NCI-H446 treated with DMSO at 0.1 percent for 48 hours (cell line): ENCODE results near the gene FNBP1L.
"Not testable (repeated sequence)": the region's sequence is repeated elsewhere in the genome, so short reads cannot be mapped to it uniquely, and the experiment has no call there.

Source experiments
- DNase-seq: peaks from one replicate; lab custom pipeline; 2025; lab: John Stamatoyannopoulos, UW

FNBP1L gene

GRCh38 chr1:93532780-93533378 lies 85.0 kb downstream of the FNBP1L start:
- DNase-seq: no peak

GRCh38 chr1:93533677-93534076 lies 85.8 kb downstream of the FNBP1L start:
- no peak for DNase-seq

DNA sequence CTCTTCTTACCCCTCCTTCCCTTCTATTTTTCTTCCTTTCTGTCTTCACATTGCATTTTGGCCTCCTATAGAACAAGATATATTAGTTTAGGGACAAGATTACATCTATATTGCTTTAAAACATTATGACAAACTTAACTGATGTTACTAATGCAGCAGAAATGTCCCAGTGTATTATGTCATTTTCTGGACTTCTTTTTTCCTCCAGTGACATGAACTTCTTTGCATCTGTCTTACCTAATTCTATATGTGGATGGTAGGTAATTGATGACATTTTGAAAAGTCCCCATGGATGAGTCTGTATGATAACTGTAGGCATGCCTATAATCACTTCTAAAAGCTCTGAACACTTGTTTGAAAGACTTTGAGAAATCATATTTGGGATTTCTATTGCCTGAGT lies 89.5 kb downstream of the FNBP1L start:
- DNase-seq: no peak

- no peak for DNase-seq
These were observed 90.0 kb downstream of the FNBP1L start for GRCh38 chr1:93537924-93538323.

GRCh38 chr1:93541045-93541444 lies 93.1 kb downstream of the FNBP1L start:
- DNase-seq: no peak

- DNase-seq: no peak
These were observed 94.5 kb downstream of the FNBP1L start for GRCh38 chr1:93542398-93542797.

DNA sequence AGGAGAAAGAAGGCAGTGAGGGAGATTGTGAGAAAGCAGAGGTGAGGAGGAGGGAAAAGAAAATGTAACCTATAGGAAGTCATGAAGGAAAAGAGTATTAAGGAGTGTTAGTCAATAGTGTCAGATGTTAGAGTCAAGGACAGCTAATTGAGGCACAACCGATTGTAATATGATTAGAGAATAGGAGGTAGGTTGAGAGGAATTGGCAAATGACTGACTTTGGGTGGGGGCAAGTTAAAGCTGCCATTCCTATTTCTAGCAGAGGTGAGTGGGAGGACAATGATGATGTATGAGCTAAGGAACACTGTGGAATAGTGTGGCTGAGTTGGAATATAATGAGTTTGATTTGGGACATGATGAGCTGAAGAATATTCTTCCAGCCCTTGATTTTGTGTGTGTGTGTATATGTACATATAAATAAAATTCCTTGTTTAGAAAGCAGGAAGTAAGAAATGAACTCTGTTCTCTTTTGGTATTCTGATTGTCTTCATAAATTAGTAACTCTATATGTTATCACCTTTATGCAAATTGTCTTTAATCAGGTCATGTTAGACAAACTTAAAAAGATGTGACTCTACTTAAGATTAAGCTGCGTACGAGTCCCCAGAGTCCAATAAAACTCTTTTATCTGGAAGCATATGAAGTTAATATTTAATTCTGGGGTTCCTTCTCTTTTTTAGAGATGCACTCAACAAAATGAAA lies 98.4 kb downstream of the FNBP1L start:
- DNase-seq: no peak

GRCh38 chr1:93549131-93549530 lies 101.2 kb downstream of the FNBP1L start:
- DNase-seq: no peak

GRCh38 chr1:93549811-93550210 lies 101.9 kb downstream of the FNBP1L start:
- DNase-seq: no peak

- DNase-seq: peak; percentile 22
These were observed 105.0 kb downstream of the FNBP1L start for GRCh38 chr1:93552741-93553455.

DNA sequence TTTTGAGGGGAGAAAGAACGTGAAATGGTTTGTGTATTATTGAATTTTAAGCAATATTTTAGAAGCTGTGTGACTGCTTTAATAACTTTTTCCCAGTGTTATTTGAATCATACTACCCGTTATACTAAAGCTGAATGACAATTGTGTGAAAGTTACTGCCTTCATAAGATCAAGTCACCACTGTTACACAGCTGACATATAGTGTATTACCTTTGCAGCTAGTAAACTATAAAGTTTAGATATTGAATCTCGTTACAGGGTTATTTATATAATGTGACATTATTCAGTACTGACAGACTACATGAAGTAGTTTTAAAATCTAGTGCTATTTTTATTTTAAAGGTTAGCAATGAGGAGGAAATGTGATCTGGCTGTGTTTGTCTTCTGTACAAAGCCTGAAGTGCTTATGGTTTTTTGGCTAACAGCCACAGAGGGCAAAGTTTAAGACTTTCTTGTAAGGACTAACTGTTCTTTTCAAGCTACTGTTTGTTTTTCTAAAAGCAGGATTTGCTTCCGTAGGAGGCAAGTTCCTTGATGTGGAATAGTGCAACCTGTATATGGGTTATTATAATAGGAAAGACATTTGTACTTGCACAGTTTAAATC lies 106.1 kb downstream of the FNBP1L start:
- DNase-seq: not testable (repeated sequence)

DNA sequence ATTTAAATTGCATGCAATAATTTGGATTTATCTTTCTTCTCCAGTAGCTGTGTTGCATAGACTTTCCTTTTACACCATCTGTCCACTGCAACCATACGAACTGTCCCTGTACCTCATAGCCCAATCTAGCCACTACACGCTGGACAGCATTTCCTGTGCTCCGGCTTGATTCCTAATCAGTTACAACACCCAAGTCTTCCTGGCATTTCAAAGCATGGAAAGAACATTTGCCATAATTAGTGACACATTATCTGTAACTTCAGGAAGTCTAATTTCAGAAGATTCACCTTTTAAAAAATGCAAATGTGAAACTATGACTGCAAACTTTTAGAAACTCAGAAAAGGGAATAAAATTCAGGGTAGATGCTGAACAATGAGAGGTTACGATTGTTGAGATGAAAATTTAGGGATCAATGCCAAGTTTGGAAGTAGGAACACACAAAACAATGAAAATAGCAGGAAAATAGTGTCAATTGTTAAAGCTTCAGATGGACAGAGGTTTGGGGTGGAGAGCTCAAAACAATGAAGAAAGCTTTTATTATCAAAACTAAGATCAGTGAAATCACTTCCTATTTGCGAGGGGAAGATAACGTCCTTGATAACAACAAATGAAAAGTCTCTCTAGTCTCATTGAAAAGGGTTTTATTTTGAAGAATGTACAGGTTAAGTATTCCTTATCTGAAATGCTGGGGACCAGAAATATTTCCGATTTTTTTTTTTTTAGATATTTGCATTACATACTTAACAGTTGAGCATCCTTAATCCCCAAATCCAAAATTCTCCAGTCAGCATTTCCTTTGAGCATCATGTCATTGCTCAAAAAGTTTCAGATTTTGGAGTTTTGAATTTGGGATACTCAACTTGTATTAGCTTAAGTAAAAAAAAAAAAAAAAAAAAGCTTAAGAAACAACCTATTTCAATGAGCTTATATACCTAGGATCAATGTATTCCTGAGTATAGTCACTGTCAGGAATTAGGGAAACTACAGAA lies 107.3 kb downstream of the FNBP1L start:
- no peak for DNase-seq

DNA sequence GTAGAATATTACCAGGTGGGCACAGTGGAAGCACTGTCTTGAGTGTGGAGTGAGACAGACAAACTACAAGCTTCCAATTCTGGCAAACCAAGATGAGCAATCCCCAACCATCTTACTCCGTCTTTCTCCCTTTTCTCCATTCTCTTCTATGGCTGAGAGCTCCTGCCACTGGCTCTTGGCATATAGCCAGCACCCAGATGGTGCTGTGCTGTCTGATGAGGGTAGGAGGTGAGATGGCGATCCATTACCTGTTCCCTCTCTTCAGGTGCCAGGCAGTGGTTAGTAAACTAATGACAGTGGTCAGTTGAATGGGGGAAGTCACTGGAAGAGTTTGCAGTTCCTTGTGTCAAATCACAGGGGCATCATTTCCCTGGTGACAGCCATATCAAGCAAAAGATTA lies 108.4 kb downstream of the FNBP1L start:
- DNase-seq: no peak

DNA sequence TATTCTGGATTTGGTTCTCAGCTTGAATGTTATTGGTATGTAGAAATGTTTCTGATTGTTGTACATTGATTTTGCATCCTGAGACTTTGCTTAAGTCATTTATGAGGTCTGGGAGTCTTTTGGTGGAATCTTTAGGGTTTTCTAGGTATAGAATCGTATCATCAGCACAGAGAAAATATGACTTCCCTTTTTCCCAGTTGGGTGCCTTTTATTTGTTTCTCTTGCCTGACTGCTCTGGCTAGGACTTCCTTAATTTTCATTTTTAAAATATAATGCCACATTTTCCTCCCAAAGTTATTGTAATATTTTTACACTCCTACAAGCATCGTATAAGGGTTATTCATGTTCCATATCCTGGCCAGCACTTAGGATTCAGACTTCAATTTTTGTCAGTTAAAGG lies 111.1 kb downstream of the FNBP1L start:
- no peak for DNase-seq

DNA sequence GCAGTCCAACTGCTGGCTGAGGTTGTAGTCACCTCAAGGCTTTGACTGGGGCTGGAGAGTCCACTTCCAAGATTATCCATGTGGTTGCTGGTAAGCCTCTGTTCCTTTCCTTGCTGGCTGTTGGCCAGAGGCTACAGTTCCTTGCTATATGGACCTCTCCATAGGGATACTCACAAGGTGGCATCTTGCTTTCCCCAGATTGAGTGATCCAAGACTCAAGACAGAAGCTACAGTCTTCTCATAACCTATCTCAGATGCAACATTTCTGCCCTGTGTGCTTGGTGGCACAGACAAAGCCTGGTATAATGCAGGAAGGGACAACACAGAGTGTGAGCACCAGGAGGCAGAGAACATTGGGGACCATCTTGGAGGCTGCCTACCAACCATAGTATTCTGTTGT lies 111.8 kb downstream of the FNBP1L start:
- no peak for DNase-seq

DNA sequence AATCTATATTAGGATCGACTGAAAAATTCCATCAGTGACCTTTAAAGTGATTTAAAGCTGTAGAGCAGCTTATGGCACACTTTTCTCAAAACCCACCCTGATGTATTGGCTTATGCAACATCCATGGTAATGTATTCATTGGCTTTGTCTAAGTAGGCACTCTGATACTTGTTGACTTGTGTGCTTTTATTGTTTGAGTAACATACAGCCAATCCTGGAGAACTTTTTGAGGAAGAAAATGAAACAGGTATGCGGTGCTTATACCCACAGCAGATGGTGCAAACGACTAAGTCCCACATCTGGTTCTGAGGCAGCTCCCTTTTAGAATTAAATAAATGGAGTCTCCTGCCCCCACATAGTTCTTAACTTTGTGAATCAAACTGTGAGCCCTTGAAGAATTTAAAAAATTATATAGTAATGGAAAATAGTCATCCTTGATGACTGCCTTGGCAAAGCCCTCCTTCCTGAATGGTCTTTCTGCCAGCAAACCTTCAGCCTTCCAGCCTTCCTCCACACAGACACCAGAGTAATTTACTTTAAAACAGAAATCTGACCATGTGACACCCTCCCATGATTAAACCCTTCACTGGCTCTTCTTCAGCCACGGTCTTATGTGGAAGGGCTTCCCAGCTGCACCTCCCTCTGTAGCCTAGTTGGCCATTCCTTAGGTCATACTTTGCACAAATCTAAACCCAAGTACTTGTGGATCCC lies 117.7 kb downstream of the FNBP1L start:
- no peak for DNase-seq

DNA sequence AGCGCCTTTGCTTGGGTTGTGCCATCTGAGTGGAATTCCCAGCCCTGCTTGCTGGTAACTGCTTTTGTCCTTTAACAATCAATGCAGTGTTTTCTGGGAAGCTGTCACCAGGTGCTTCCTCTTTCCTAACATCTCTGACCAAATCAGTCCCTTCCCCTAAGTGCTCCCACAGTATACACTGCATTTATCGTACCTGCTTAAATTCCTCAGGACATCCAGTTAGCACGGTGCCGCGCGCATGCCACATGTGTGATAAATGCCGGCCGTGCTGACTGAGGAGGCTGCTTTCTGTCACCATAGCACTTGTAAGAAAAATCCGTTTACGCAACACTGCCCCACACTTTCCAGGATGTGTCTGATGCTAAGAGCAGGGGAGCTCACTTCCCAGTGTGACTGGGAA lies 118.3 kb downstream of the FNBP1L start:
- DNase-seq: no peak

GRCh38 chr1:93567255-93567918 lies 119.5 kb downstream of the FNBP1L start:
- DNase-seq: no peak

GRCh38 chr1:93569489-93569888 lies 121.6 kb downstream of the FNBP1L start:
- no peak for DNase-seq

DNA sequence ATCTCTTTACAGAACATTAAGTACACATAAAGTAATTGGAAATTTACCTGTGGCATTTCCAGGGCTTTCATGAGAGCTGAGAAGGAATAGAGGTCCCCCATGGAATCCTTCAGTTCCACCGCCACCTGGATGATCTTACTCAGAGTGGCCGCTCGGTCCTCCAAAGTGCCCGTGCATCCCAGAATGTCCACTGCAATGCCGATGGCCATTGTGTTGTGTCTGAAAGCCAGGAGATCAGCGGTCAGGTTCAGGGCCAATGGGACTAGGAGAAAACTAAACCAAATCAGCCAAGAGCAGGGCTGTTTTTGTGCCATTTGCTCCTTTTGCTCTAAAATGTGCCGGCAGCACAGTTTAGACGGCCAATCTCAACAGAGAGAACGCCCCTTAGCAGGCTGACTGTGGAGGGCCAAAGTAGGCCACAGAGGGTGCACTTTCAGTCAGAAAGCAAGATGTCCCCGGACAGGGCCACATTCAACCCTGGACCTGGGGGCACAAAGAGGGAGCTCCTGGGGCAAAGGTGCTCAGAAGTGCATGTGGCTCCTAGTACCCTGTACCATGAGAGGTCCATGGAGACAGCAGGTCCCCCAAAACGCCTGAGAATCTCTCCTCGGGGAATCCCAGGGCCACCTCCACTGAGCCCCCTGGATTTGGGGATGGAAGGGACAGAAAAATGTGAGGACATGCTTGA lies 123.8 kb downstream of the FNBP1L start:
- DNase-seq: no peak
